GM04503 (cell line): ENCODE data around the gene BCL3.

Experiments
- DNase-seq: peaks from one replicate; pipeline ENCODE4 v3.0.0-alpha.2; 2012; ENCODE audit warnings: low read depth

The BCL3 gene

DNA sequence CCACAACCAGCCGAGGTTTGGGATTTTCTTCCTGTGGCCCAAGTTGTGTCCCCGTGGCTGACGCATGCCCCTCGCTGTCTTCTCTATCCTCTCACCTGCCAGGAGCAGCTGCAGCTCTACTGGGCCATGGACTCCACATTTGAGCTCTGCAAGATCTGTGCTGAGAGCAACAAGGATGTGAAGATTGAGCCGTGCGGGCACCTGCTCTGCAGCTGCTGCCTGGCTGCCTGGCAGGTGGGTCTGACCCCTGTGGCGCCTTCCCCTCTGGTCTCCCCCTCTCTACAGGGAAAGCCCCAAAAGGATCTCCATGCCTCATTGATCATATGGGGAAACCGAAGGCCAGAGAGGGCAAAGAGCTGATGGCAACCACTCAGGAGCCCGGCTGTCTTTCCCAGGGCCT lies 43.8 kb downstream of the BCL3 start:
- no peak for DNase-seq

GRCh38 chr19:44794610-44795009 lies 46.1 kb downstream of the BCL3 start:
- DNase-seq: no peak

DNA sequence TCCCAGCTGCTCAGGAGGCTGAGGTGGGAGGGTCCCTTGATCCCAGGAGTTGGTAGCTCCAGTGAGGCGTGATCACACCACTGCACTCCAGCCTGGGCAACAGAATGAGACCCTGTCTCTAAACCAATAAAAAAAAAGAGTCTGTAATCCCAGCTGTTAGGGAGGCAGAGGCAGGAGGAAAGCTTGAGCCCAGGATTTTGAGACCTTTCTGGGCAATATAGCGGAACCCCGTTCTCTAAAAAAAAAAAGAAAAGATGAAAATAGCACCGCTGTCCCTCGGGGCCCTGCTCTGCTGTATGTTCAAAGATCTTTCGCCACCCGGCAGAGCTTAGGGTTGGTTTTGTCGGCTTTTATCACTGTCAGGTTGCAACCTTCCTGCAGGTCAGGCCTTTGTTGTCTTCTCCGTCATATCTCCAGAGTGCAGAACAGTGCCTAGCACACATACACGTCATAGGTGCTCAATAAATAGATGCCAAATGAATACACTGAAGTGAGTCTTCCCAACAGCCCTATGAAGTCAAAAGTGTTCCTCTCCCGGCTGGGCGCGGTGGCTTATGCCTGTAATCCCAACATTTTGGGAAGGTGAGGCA lies 47.0 kb downstream of the BCL3 start:
- DNase-seq: no peak

- no peak for DNase-seq
Observed at GRCh38 chr19:44796701-44797115, 48.2 kb downstream of the BCL3 start.

DNA sequence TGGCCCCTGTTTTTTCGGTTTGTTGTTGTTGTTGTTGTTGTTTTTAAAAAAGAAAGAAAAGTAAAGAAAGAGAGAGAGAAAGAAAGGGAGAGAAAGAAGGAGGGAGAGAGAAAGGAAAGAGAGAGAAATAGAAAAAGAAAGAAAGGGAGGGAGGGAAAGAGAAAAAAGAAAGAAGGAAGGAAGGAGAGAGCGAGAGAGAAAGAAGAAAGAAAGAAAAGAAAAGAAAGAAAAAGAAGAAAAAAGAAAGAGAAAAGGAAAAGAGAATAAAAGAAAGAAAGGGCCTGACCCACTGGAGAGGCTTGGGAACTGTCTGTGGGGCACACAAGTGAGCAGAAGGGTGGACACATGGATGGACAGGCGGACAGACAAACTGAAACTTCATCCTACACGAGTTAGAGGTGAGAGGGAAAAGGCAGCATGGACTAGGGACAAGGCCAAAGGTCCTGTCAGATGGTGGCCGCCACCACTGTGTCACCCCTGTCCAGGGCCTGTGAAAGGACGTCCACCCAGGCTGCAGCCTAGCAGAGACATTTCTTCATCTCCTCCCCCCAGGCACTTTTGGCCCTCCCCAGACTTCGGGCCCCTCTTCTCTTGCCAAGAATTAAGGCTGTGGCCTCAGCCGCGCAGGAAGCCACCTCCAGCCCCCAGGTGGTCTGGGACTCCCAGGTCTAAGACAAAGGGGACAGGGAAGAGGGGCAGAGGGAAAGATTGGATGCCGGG lies 51.3 kb downstream of the BCL3 start:
- DNase-seq: no peak

DNA sequence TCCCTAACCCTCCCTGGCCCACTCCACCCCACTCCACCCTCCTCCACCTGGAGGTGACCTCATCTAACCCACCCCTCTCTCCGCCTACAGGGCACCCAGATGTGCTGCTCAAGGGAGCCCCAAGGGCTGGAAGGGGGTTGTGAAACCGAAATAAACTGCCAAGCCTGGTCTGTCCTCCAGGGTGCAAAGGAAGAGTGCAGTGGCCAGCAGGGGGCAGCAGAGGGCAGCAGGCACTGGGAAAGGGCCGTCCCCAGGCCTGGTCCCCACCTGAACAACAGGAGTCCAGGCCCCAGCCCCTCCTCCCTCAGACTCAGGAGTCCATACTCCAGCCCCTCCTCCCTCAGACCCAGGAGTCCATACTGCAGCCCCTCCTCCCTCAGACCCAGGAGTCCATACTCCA lies 52.0 kb downstream of the BCL3 start:
- no peak for DNase-seq

DNA sequence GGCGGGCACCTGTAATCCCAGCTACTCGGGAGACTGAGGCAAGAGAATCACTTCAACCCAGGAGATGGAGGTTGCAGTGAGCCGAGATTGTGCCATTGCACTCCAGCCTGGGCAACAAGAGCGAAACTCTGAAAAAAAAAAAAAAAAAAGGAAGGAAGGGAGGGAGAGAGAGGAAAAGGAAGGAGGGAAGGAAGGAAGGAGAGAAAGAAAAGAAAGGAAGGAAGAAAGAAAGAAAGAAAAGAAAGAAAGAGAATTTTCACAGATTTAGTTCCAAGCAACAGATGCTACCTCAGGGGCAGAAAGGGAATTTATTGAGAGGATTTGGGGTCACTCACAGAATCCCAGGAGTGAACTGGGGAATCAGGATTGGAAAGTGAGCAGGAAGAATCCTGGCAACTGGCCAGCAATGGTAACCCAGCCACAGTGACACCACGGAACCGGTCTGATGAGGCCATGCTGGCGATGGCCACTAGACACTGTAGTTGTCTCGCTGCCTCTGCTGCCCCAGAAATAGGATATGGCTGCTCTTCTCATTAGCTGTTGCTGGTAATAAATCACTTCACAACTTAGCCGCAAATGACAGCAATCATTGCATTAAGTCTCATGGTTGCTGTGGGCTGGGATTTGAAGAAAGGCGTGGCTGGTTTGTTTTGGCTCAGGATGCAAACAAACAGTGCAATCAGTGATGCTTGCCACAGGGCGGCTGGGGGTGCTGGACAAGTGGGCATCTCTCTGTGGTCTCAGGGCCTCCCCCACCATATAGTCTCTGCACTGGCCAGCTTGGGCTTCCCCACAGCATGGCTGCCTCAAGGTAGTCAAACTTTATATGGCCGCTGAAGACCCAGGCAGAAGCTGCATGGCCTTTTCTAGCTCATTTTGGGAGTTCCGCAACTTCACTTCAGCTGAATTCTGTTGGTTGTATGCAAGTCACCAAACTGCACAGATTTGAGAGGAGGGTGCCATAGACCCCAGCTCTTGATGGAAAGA lies 55.2 kb downstream of the BCL3 start:
- DNase-seq: no peak

DNA sequence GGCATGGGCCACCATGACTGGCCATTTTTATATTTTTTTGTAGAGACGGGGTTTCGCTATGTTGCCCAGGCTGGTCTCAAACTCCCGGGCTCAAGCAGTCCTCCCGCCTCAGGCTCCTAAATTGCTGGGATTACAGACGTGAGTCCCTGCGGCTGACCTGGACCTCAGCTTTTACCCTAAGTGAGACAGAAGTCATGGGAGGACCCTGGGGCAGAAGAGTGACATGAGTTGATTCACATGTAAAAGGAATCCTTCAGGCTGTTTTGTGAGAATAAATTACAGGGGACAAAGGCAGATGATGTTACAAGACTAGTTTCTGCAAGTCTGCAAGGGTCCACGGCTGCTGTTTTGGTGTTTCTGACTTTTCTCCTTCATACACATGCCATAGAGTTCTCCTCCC lies 57.8 kb downstream of the BCL3 start:
- DNase-seq: no peak

DNA sequence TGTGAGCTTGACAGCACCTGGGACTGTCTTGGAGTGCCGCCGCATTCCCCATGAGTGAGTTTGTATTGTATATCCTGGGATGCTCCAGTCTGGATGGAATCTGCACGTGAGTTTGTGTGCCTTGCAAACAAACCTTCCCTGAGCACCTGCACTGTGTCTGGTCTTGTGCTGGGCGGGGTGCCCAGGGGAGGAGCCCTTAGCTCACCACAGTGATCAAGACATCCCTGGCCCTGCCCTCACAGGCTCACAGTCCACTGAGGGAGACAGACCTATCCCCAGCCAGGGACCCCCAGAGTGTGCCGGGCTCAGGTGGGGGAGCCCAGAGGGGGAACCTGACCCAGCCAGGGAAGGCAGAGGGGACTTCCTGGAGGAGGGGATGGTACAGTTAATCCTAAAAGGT lies 58.7 kb downstream of the BCL3 start:
- no peak for DNase-seq

GRCh38 chr19:44807652-44808462 lies 59.3 kb downstream of the BCL3 start:
- no peak for DNase-seq

GRCh38 chr19:44808463-44809371 lies 60.2 kb downstream of the BCL3 start, which contains the start of gene BCAM:
BCAM (plus strand) TSS chr19:44809103; CDS start chr19:44809125, 22 bp downstream.
- no peak for DNase-seq
